Motor neuron (in vitro differentiated cells): ENCODE results near the gene COPB2. TPM values are rescaled to one million over a fixed set of nuclear protein-coding genes. Genes with fewer than 3 reads are reported as not detected.

Experiments used
- ATAC-seq, 8 experiments: fragments of 200-7000 bp; cut with Tn5 transposase; replicated peaks in 6 of 8; 2 replicates each; pipeline ENCODE4 v1.8.0; 2021; ENCODE audit warnings: mild to moderate bottlenecking in 8 of 8, moderate library complexity in 8 of 8
- H3K27ac ChIP-seq, 2 donors: fragments of 250-450 bp; sonication (Bioruptor Pico); 2 replicates each; pipeline ENCODE4 v1.9.0; 2021; ENCODE audit warnings: antibody characterized with exemption in 2 of 2, mild to moderate bottlenecking in 2 of 2, moderate library complexity in 1 of 2
- H3K4me1 ChIP-seq, 2 donors: fragments of 250-450 bp; sonication (Bioruptor Pico); replicated peaks in 1 of 2; 2 replicates each; pipeline ENCODE4 v1.6.1; 2021; ENCODE audit warnings: antibody characterized with exemption in 2 of 2, mild to moderate bottlenecking in 2 of 2, moderate library complexity in 1 of 2
- H3K4me3 ChIP-seq, 5 donors: fragments of 250-450 bp; sonication (Bioruptor Pico); 2 replicates each; pipeline ENCODE4 v1.9.0; 2021; ENCODE audit warnings: antibody characterized with exemption in 5 of 5, mild to moderate bottlenecking in 5 of 5, moderate library complexity in 4 of 5
- WGBS, 10 experiments: fragments of 450-650 bp; shearing (Covaris generic); methylation state at CpG; one replicate each; pipeline ENCODE4 v1.0.0; 2022; 5-methylcytosine and 5-hydroxymethylcytosine counted together
- in situ Hi-C, 9 experiments: fragments of 400-800 bp; cut with MboI; loops; one replicate each; pipeline ENCODE4 v1.15.0; 2021; ENCODE audit warnings: low sequenced_read_pairs in 9 of 9, low pct_unique_long_range_greater_than_20kb in 2 of 9; ENCODE audit not compliant: unreplicated experiment in 9 of 9
- total RNA-seq, 8 experiments: library from RNA; unstranded; fragments of 300-600 nt; gene quantifications; 2 replicates each; pipeline versions ENCODE4 v1.2.3 to v1.2.4, GENCODE V29; 2022

The COPB2 gene
- total RNA-seq, 8 experiments from 2014 or later, result 111 to 199 (median 163) TPM

DNA sequence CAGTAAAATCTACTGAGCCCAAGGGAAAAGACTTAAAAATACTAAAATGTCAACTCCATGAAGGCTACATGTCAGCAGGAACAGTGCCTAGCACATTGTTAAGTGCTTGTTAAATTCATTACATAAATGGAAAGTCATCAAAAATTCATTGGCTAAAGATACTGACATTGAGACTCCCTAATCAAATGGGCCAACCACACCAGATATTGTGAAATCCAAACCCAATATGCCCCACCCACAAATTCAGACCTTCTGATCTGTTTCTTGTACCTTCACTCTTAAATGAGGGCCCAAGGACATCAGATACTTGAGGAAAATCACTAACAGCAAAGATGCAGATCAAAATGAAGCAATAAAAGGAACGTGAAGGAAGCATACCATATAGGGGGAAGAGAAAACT is 24.9 kb downstream of the COPB2 start:
- ATAC-seq, result no peak
- Histone ChIP-seq H3K4me3 (no peak overlapping the region), H3K27ac (no peak overlapping the region), H3K4me1 (no peaks in the 10 kb centered on the region)
- 40 to 100% (median 100%) methylated on average over 1 of the region's 1 CpG; no CpG with 5 or more reads in 1 of the 10 experiments for WGBS, 10 experiments
- in situ Hi-C loops, result no loop called here

DNA sequence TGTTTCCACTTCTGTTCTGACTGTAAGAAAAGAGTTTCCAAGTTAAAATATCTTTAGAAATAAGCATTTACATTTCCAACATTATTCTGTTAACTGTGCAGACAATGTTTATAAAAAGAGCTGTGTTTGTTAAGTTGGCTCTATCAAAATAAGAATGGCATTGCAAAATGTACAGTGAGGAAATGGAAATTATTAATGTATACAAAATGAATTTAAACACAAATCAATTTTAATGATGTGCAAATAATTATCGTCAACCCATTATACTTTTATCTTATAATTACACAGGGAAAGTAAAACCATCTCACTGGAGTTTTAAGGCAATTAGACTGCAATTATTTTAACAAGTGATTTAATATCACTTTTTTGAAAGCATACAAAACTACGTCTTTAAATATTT is 28.2 kb downstream of the COPB2 start:
- in situ Hi-C loops, result no loop called here
- H3K27ac ChIP-seq, result no peak overlapping the region
- H3K4me3 ChIP-seq, result no peak overlapping the region
- ATAC-seq, result no peak
- 30 to 100% (median 94%) methylated on average over 1 to 2 of the region's 2 CpGs for WGBS, 10 experiments
- peaks cover 0 to 4% of the 10 kb centered on the region in 2 donors for H3K4me1 ChIP-seq

DNA sequence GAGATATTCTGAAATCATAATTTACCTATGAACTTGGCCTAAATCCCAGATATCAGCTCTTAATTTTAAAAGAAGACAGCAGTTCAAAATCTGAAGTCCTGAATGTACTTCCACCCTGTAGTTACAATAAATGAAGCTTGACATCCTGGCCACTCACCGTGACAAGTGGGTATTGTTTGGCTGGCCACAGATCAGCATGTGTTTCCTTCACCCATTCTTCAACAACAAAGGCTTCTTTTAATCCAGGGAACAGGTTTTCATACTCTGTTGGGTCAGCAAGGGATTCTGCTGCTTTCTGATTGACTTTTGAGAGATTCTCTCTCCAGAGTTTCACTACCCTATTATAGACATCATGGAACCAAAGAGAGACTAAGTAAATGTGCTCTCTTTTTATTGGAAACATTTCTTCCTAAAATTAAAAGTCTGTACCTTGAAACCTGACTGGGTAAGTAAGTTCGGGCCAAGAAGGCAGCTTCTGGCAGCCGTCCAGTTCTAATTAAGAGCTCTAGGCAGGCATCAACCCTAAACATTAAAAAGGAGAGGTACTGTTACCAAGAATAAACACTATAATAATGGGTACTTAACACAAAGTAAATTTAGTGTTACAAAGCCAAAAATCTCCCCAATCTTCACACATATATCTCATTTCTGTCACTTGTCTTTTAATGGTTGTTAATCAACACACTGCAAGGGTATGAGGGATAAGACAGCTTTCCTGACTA is 30.4 kb downstream of the COPB2 start:
- H3K4me3 ChIP-seq, result no peak overlapping the region
- peaks cover 0 to 19% of the 10 kb centered on the region in 2 donors for H3K4me1 ChIP-seq
- in situ Hi-C loops, result no loop called here
- H3K27ac ChIP-seq, result no peak overlapping the region
- 46 to 100% (median 83%) methylated on average over 1 to 3 of the region's 3 CpGs; no CpG with 5 or more reads in 1 of the 10 experiments for WGBS, 10 experiments
- ATAC-seq, result no peak

DNA sequence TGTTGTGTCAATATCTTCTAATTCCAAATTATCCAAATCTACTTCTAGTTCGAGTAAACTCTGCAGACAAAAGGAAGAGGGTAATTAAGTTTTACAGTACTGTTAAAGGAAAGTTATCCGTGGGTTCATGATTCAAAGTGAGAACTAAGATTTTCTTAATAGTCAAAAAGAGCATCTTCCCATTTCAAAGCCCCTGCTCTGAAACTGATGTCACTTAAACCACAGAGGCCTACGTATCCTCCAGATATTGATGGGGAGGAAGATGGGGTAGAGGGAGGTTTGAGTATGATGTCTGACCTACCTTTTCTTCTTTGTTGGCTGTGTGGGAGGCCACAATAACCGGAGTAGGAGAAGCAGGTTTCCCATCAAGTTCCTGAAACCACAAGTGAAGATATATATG is 31.5 kb downstream of the COPB2 start:
- Histone ChIP-seq H3K4me1 (peaks cover 0 to 19% of the 10 kb centered on the region in 2 donors), H3K27ac (no peak overlapping the region), H3K4me3 (no peak overlapping the region)
- in situ Hi-C loops, result no loop called here
- 60 to 100% (median 90%) methylated on average over 1 to 4 of the region's 4 CpGs for WGBS, 10 experiments
- no peak for ATAC-seq

DNA sequence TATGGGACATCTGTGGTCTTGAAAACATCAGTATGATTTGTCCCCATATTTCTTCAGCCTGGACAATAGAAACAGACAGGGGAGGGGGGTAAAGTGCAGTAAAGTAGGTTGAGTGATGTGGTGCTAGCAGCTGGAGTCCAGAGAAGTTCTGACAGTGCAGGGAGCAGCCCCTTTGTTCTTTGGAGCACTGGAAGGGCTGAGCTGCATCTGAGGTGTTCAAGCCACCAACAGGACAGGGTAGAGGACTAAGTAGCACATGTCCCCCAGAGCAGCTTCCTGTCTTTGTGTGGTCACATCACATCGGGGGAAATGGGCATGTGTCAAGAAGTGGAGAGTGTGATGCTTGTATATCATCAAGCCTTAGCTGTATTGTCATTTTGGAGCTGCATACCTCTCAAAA is 33.6 kb downstream of the COPB2 start:
- in situ Hi-C loops, result no loop called here
- Histone ChIP-seq H3K27ac (no peak overlapping the region), H3K4me1 (peaks cover 0 to 19% of the 10 kb centered on the region in 2 donors), H3K4me3 (no peak overlapping the region)
- WGBS, 10 experiments, result 22 to 100% (median 68%) methylated on average over 1 of the region's 1 CpG; no CpG with 5 or more reads in 6 of the 10 experiments
- ATAC-seq, result peak in 6 of 8 experiments; percentile 8 to 74 (median 65)

DNA sequence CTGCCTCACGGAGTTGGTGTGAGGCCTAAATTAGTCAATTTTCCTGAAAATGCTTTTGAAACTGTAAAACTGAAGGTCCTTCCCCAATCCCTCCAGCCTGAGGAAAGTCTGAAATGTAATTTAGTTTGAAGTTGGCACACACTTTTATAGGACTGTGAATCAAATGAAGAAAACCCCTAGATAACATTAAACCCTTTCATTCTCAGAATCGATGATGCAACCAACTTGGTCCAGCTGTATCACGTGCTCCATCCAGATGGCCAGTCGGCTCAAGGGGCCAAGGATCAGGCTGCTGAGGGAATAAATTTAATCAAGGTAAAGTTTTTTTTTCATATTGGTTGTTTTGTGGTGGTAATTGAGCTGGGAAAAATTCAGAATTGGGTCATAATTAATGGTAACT is 34.0 kb downstream of the COPB2 start:
- Histone ChIP-seq H3K4me3 (no peak overlapping the region), H3K27ac (peak overlapping the region; percentile 7 to 26), H3K4me1 (peaks cover 0 to 19% of the 10 kb centered on the region in 2 donors)
- peak; percentile 13 to 78 (median 58) for ATAC-seq
- 30 to 100% (median 68%) methylated on average over 2 to 4 of the region's 4 CpGs; no CpG with 5 or more reads in 1 of the 10 experiments for WGBS, 10 experiments
- in situ Hi-C loops, result no loop called here

DNA sequence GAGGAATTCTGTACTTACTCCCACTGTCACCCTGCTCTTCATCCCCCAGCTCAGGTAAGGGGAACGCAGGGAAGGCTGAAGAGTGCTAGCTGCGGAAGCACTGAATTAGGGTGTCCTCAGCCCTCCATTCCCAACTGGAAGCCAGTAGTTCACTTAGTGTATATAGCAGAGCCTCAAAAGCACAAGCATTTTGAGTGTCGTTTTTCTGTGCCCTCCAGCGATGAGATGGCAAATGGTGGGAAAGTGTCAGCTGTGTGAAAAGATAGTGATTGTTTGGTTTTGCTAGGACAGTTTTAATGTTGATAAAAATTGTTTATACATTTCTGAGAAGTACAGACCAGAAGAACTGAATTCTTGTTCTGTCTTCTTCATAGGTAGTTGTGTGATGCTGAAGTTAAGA is 34.8 kb downstream of the COPB2 start:
- H3K27ac ChIP-seq, result no peak overlapping the region
- in situ Hi-C loops, result no loop called here
- ATAC-seq, result no peak

DNA sequence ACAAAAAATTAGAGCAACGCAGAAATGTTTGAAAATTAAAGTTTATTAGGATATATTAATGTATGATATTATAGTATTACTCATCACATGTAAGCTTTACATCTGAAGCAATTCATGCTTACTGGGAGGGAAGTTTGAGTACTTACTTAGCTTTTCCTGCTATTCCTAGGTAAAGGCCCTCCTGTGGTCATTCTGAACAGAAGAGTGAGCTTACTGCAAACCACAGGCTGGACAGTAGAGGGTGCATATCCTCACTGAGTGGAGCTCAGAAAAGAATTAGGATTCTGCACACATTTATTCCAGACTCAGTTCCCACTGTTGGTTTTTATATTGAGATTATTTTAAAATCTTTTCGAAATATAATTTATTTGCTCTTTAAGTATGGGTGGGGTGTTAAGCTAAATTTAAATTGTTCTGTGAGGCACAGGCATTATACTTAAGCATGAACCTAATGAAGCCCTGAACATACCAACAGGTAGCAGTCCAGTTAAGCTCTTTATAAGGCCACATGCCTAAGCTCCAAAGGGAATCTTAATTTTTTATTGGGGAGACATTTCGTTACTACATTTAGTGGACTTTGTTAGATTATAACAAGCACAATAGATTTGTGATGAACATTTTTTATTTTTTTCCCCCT is 35.4 kb downstream of the COPB2 start:
- in situ Hi-C loops, result no loop called here
- H3K4me3 ChIP-seq, result no peak overlapping the region
- peak; percentile 31 to 89 (median 70) for ATAC-seq
- no peak overlapping the region for H3K27ac ChIP-seq
- WGBS, 10 experiments, result 43 to 100% (median 69%) methylated on average over 1 to 3 of the region's 3 CpGs; no CpG with 5 or more reads in 1 of the 10 experiments
- H3K4me1 ChIP-seq, result peaks cover 0 to 19% of the 10 kb centered on the region in 2 donors

More for the DNA sequence above, 34.8 kb downstream of the COPB2 start:
- 94 to 100% (median 100%) methylated on average over 1 to 3 of the region's 4 CpGs; no CpG with 5 or more reads in 4 of the 10 experiments for WGBS, 10 experiments
- Histone ChIP-seq H3K4me1 (peaks cover 0 to 19% of the 10 kb centered on the region in 2 donors), H3K4me3 (no peak overlapping the region)

DNA sequence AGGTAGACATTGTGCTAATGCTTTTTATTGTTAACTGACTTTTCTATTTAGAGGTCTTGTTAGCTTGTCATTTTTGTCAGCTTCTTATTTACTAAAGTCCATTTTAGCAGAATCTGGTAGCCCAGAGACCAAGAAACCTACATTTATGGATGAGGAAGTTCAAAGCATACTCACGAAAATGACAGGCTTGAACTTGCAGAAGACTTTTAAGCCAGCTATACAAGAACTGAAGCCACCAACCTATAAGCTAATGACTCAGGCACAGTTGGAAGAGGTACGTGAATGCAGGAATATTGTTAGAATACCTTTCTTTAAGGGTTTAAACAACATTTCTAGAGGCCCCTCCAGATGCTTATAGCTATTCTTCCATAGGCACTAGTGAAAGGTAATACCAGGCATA is 42.7 kb downstream of the COPB2 start:
- in situ Hi-C loops, result loop anchor here in 1 of 9 experiments (25.0 kb wide), 1 partner anchor 409 kb away; the partner anchor contains the start of genes FOXL2 and FOXL2NB
- WGBS, 10 experiments, result 67 to 100% (median 88%) methylated on average over 1 to 2 of the region's 2 CpGs; no CpG with 5 or more reads in 2 of the 10 experiments
- Histone ChIP-seq H3K4me1 (peaks cover 9 to 13% of the 10 kb centered on the region in 2 donors), H3K27ac (no peak overlapping the region), H3K4me3 (no peak overlapping the region)
- ATAC-seq, result no peak

DNA sequence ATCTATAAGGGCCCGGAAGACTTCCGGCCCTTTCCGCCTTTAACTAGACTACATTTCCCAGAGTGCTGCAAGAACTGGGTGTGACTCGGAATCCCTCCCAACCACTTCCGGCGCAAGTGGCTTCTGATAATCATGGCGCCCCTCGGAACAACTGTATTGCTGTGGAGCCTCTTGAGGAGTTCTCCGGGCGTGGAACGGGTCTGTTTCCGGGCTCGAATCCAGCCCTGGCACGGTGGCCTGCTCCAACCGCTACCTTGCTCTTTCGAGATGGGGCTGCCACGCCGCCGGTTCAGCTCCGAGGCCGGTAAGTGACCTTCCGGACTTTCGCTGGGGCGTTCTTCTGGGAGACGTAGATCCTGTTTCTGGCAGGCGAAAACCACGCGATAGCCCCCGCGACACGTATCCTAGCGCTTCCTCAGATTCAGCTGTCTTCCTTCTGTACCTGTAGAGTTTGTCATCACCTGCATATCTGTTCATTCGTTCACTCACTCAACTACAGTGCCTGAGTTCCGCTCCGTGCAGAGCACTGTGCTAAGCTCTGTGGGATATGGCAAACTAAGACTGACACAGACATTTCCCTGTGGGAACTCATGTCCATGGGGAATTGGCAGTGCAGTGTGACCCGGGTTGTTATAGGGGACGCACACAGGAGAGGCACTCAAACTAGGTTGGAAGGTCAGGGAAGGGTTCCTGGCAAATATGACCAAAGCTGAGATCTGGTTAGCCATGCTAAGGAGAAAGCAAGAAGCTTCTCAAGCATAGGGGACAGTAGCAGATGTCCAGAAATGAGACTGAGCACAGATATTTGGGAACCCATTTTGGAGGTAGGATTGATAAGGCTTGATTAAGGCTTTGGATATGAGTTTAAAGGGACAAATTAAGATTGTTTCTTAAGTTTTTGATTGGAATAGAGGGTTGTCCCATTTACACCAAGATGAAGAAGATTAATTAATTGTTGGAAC is 45.3 kb downstream of the COPB2 start, which contains the start of gene MRPS22:
MRPS22 (plus strand) TSS at position 126 of the 962 bp plus-strand sequence; CDS start at position 133, 7 bp downstream.
- ATAC-seq, result peak; percentile 93 to 98 (median 96)
- Histone ChIP-seq H3K4me3 (peak within 1 kb of the TSS; percentile 68 to 99 (median 90)), H3K27ac (peak within 1 kb of the TSS; percentile 93), H3K4me1 (peaks cover 9 to 13% of the 10 kb centered on the region in 2 donors)
- WGBS, 10 experiments, result 0 to 8% (median 0%) methylated on average over 2 to 11 of the region's 37 CpGs; no CpG with 5 or more reads in 1 of the 10 experiments
- in situ Hi-C loops, result loop anchor here in 1 of 9 experiments (25.0 kb wide), 1 partner anchor 407 kb away; the partner anchor contains the start of genes FOXL2 and FOXL2NB

DNA sequence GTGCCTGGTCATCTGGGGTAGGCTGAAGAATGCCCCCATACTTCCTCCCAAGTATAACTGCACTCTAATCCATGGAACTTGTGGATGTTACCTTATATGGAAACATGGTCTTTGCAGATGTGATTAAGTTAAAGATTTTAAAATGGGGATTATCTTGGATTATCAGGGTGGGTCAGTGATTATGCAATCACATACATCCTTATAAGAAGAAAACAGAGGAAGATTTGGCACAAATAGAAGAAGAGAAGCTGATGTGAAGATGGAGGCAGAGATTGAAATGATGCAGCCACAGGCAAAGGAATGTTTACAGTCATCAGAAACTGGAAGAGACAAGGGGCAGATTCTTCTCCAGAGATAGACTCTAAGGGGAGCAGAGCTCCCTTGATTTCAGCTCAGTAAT is 47.4 kb downstream of the COPB2 start:
- Histone ChIP-seq H3K27ac (no peak overlapping the region), H3K4me3 (no peak overlapping the region), H3K4me1 (peaks cover 9 to 13% of the 10 kb centered on the region in 2 donors)
- no peak for ATAC-seq
- in situ Hi-C loops, result loop anchor here in 1 of 9 experiments (25.0 kb wide), 1 partner anchor 405 kb away; the partner anchor contains the start of genes FOXL2 and FOXL2NB

DNA sequence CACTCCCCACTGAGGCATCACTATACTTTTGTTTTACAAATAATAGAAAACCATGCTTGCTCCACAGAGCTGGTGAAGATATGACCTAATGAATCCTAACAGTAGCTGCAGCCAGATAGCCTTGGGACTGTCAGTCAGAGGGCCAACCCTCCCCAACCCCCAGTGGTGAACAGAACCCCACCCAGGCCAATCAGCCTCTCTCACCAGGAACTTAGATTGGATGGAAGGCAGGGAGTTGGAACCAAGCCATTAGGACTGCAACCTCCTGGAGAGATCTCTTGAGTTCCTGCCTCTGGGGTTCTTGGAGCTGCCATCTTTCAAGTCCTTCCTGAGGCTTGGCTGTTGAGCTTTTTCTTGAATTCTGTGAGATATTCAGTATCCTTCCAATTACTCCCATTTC is 48.7 kb downstream of the COPB2 start:
- Histone ChIP-seq H3K27ac (no peak overlapping the region), H3K4me1 (peaks cover 9 to 13% of the 10 kb centered on the region in 2 donors), H3K4me3 (no peak overlapping the region)
- in situ Hi-C loops, result loop anchor here in 1 of 9 experiments (25.0 kb wide), 1 partner anchor 403 kb away; the partner anchor contains the start of genes FOXL2 and FOXL2NB
- no peak for ATAC-seq
